ENCODE results near the gene B4GAT1.
A peak's percentile ranks its signal among the peaks of the same experiment; 100 is the strongest.
"Not testable (repeated sequence)": the region's sequence is repeated elsewhere in the genome, so short reads cannot be mapped to it uniquely, and the experiment has no call there.

B4GAT1 gene

GRCh38 chr11:66313321-66314185 lies 33.9 kb downstream of the B4GAT1 start:
- peak; percentile 33 for TF ChIP-seq CTCF (IDR thresholded peaks at IDR 0.05; ENCODE audit: low read depth, low read length, missing control alignments)
- DNase-seq (ENCODE audit: extremely low read depth, low read depth): no peak
- peak overlapping the region; percentile 58 for H3K4me3 ChIP-seq (replicated peaks; ENCODE audit: low read depth, low read length)

DNA sequence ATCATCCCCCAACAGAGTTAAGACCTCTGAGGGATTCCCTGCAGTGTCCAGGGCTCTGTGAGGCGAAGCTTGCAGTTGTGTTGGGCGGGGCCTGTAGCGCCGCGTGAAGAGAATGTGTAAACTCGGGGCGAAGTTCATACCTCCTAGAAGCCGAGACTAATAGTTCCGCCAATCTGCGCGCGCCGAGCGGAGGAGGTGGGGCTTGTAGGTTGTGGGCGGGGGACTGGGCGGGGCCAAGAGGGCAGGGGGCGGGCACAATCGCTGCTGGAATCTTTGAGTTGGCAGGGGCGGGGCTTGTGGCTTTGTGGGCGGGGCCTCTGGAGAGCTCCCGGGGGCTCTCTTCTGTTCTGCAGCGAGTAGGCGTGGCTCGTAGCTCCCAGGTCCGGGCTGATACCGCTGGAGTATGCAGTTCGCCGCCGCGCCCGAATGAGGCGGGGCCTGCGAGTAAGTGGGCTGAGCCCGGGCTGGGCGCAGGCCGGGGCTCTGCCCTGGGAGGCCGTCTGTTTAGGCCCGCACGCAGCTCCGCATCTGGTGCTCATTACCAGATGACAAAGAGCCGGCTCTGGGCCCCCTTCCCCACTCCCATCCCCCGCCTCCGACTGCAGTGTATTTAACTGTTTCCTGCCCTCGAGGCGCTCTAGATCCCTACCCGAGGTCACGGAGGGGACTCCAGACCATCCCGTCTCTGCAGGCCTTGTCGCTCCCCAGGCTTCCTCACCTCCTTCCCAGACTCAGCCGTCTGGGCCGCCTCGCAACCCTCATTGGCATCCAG lies 34.7 kb downstream of the B4GAT1 start:
- peak; percentile 95 for DNase-seq (ENCODE audit: extremely low read depth, low read depth)
- H3K4me3 ChIP-seq (replicated peaks; ENCODE audit: low read depth, low read length): peak overlapping the region; percentile 58
- no peak for TF ChIP-seq CTCF (IDR thresholded peaks at IDR 0.05; ENCODE audit: low read depth, low read length, missing control alignments)

DNA sequence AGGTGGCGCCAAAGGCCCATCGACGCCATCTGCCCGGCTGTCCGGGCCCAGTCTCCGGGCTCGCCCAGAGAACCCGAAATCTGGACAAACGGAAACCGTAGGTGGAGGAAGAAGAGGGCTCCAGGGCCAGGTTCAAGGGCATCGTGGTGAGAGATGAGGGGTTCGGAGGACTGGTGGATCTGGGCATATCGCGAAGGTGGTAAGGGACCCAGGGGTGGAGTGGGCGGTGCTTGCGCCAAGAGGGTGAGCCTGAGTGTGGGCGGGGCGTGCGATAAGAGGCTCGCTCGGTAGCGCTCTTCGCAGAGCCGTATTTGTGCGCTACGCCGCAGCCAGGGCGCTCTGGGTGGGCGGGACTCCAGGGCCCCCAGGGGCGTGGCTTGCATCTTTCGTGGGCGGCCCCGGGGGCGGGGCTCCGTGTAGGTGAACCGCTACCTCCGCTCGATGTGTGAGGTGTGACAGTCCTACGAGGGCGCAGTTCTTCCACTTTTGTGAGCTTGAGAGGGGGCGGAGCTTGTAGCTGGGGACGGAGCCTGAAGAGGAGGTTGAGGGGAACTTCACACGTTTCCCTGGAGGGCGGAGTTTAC lies 35.4 kb downstream of the B4GAT1 start:
- no peak for DNase-seq (ENCODE audit: extremely low read depth, low read depth)
- peak overlapping the region; percentile 47 for H3K4me3 ChIP-seq (replicated peaks; ENCODE audit: low read depth, low read length)
- no peak for TF ChIP-seq CTCF (IDR thresholded peaks at IDR 0.05; ENCODE audit: low read depth, low read length, missing control alignments)

DNA sequence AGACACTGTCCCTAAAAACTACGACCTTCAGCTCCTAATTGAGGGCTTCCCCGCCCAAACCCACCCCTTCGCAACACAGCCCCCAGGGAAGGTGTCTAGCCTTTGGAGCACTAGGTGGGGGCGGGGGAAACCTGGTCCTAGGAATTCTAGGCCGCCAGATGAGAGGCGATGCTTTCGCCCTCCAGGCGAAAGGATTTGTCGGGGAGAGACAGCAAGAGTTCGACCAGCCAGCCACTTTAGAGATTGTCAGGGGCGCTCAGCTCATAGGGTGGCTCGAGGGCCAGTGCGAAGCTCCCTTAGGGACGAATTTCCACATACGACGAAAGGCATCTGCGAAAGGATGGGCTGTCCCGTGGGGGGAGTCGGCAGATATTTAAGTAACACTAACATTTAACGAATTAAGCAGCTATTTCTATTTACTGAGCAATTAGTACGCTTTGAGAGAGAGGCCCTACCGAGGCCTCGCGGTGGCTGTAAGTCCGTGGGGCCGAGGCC lies 35.9 kb downstream of the B4GAT1 start:
- no peak for DNase-seq (ENCODE audit: extremely low read depth, low read depth)
- H3K4me3 ChIP-seq (replicated peaks; ENCODE audit: low read depth, low read length): peak overlapping the region; percentile 47
- TF ChIP-seq CTCF (IDR thresholded peaks at IDR 0.05; ENCODE audit: low read depth, low read length, missing control alignments): peak; percentile 93

DNA sequence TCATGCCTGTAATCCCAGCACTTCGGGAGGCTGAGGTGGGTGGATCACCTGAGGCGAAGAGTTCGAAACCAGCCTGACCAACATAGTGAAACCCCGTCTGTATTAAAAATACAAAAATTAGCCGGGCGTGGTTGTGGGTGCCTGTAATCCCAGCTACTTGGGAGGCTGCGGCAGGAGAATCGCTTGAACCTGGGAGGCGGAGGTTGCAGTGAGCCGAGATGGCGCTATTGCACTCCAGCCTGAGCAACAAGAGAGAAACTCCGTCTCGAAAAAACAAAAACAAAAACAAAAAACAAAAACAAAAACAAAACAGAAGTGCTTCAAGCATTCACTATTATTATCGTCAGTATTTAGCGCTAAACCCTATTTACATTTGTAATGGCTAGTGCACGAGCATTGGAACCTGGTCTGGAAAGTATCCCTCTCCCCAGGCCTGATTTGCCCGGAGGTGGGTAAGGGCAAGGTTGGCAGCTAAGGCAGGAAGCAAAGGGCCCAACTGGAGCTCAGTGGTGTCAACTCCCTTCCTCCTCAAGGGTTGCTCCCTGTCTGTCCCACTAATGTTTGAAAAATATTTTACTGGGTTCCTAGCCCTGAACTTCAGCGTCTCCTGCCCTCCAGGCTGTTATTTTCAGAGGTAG lies 36.5 kb downstream of the B4GAT1 start:
- DNase-seq (ENCODE audit: extremely low read depth, low read depth); H3K4me3 ChIP-seq (replicated peaks; ENCODE audit: low read depth, low read length): not testable (repeated sequence)

GRCh38 chr11:66310324-66310723 lies 37.1 kb downstream of the B4GAT1 start:
- TF ChIP-seq CTCF (IDR thresholded peaks at IDR 0.05; ENCODE audit: low read depth, low read length, missing control alignments): no peak

More at GRCh38 chr11:66310324-66310723, 37.1 kb downstream of the B4GAT1 start:
- no peak for DNase-seq (ENCODE audit: extremely low read depth, low read depth)
- H3K4me3 ChIP-seq (replicated peaks; ENCODE audit: low read depth, low read length): no peak overlapping the region
